Neural cell (in vitro differentiated cells): ENCODE data around the gene MTARC1. TPM values are rescaled to one million over a fixed set of nuclear protein-coding genes. Genes with fewer than 3 reads are reported as not detected.

ENCODE experiments used
- H2AFZ ChIP-seq: fragments of 200-600, 300-800 bp; sonication (generic), shearing (Covaris generic); 2 replicates; pipeline ENCODE4 v1.6.0; 2014; ENCODE audit warnings: low read depth, mild to moderate bottlenecking, antibody characterized with exemption, low read length, moderate library complexity
- H3F3A ChIP-seq: fragments of 200-600 bp; shearing (Covaris generic); 2 replicates; pipeline ENCODE4 v1.6.1; 2016; ENCODE audit warnings: mild to moderate bottlenecking, moderate library complexity, mixed read lengths, antibody characterized with exemption, low read length; ENCODE audit not compliant: insufficient read depth, poor library complexity, severe bottlenecking
- H3K27ac ChIP-seq: fragments of 200-600, 300-800 bp; sonication (generic), shearing (Covaris generic); 2 replicates; pipeline ENCODE4 v1.5.1; 2014; ENCODE audit warnings: mild to moderate bottlenecking, low read length, moderate library complexity
- H3K27me3 ChIP-seq: fragments of 300-800, 200-600 bp; sonication (generic), shearing (Covaris generic); 2 replicates; pipeline ENCODE4 v1.6.0; 2014; ENCODE audit warnings: mild to moderate bottlenecking, low read depth, low read length, moderate library complexity; ENCODE audit not compliant: insufficient read depth
- H3K36me3 ChIP-seq: fragments of 300-800, 200-600 bp; sonication (generic), shearing (Covaris generic); 2 replicates; pipeline ENCODE4 v1.5.1; 2014; ENCODE audit warnings: mild to moderate bottlenecking, antibody characterized with exemption, low read length, moderate library complexity; ENCODE audit not compliant: insufficient read depth
- H3K4me2 ChIP-seq: fragments of 300-800, 200-600 bp; sonication (generic), shearing (Covaris generic); 2 replicates; pipeline ENCODE4 v1.6.0; 2014; ENCODE audit warnings: mild to moderate bottlenecking, low read length
- H3K4me3 ChIP-seq: fragments of 300-800, 200-600 bp; sonication (generic), shearing (Covaris generic); 2 replicates; pipeline ENCODE4 v1.5.1; 2014; ENCODE audit warnings: mild to moderate bottlenecking, low read length, moderate library complexity
- H3K79me2 ChIP-seq: fragments of 200-600 bp; shearing (Covaris generic); replicated peaks from 2 replicates; pipeline ENCODE4 v1.6.0; 2014; ENCODE audit warnings: mild to moderate bottlenecking, low read length, moderate library complexity; ENCODE audit not compliant: insufficient read depth
- H3K9ac ChIP-seq: fragments of 300-800, 200-600 bp; sonication (generic), shearing (Covaris generic); 2 replicates; pipeline ENCODE4 v1.6.1; 2016; ENCODE audit warnings: mild to moderate bottlenecking, low read length, mixed read lengths
- H3K9me2 ChIP-seq: fragments of 200-600 bp; shearing (Covaris generic); 2 replicates; pipeline ENCODE4 v1.6.1; 2016; ENCODE audit warnings: mild to moderate bottlenecking, low read length, mixed read lengths; ENCODE audit not compliant: insufficient read depth
- H3K9me3 ChIP-seq: fragments of 200-600, 300-800 bp; sonication (generic), shearing (Covaris generic); 2 replicates; pipeline ENCODE4 v1.6.1; 2016; ENCODE audit warnings: mild to moderate bottlenecking, mixed run types, low read length, moderate library complexity, mixed read lengths
- H4K20me1 ChIP-seq: fragments of 200-600 bp; shearing (Covaris generic); 2 replicates; pipeline ENCODE4 v1.6.1; 2016; ENCODE audit warnings: mild to moderate bottlenecking, mixed run types; ENCODE audit not compliant: insufficient read depth
- CTCF ChIP-seq: fragments of 450-650 bp; IDR thresholded peaks from 2 replicates; pipeline ENCODE4 v1.5.1; 2014; ENCODE audit warnings: antibody characterized with exemption, mild to moderate bottlenecking, moderate library complexity; ENCODE audit not compliant: poor library complexity, severe bottlenecking
- EP300 ChIP-seq: fragments of 450-650 bp; conservative IDR thresholded peaks from 2 replicates; pipeline ENCODE4 v1.6.1; 2014; ENCODE audit warnings: antibody characterized with exemption, mild to moderate bottlenecking, moderate library complexity; ENCODE audit not compliant: poor library complexity, severe bottlenecking
- EZH2 ChIP-seq: fragments of 200-600, 300-800 bp; shearing (Covaris generic), sonication (generic); IDR thresholded peaks from 2 replicates; pipeline ENCODE4 v1.6.1; 2014; ENCODE audit warnings: antibody characterized with exemption, low read length, borderline replicate concordance, mild to moderate bottlenecking; ENCODE audit not compliant: insufficient read depth, poor library complexity, severe bottlenecking
- MXI1 ChIP-seq: fragments of 450-650 bp; conservative IDR thresholded peaks from 2 replicates; pipeline ENCODE4 v1.6.1; 2014; ENCODE audit warnings: antibody characterized with exemption, mild to moderate bottlenecking; ENCODE audit not compliant: poor library complexity, severe bottlenecking
- POLR2AphosphoS5 ChIP-seq: IDR thresholded peaks from 2 replicates; pipeline ENCODE4 v1.6.1; 2012
- RAD21 ChIP-seq: fragments of 450-650 bp; conservative IDR thresholded peaks from 2 replicates; pipeline ENCODE4 v1.6.1; 2014; ENCODE audit warnings: antibody characterized with exemption, mild to moderate bottlenecking, moderate library complexity
- REST ChIP-seq: IDR thresholded peaks from 2 replicates; pipeline ENCODE4 v1.6.1; 2012; ENCODE audit warnings: borderline replicate concordance
- SMC3 ChIP-seq: fragments of 450-650 bp; conservative IDR thresholded peaks from 2 replicates; pipeline ENCODE4 v1.6.1; 2014; ENCODE audit warnings: antibody characterized with exemption, mild to moderate bottlenecking, moderate library complexity; ENCODE audit not compliant: poor library complexity
- TAF1 ChIP-seq: IDR thresholded peaks from 2 replicates; pipeline ENCODE4 v1.6.1; 2012; ENCODE audit warnings: low read depth
- polyA plus RNA-seq: library from polyadenylated mRNA; depleted of rRNA; stranded (reverse); fragments of >200 nt; gene quantifications from 2 replicates; pipeline ENCODE4 v1.2.3, GENCODE V29; 2014

MTARC1 gene
- polyA plus RNA-seq, 1 donor from 2014 or later: 4.2 TPM

GRCh38 chr1:220815409-220815808, 28.7 kb downstream of the MTARC1 start:
- no peaks in the 10 kb centered on the region for H3K27me3 ChIP-seq
- TF ChIP-seq CTCF: no peak
- TF ChIP-seq EZH2: no peak
- no peak for TF ChIP-seq REST
- TF ChIP-seq POLR2AphosphoS5: no peak
- no peak for TF ChIP-seq TAF1
- TF ChIP-seq EP300: no peak
- no peak for TF ChIP-seq SMC3
- TF ChIP-seq MXI1: no peak
- TF ChIP-seq RAD21: no peak
- no peak overlapping the region for H3K4me3 ChIP-seq

GRCh38 chr1:220817907-220818306, 31.2 kb downstream of the MTARC1 start:
- no peaks in the 10 kb centered on the region for H3K9me3 ChIP-seq
- H3K9me2 ChIP-seq: no peaks in the 10 kb centered on the region
- no peak overlapping the region for H3K4me2 ChIP-seq
- TF ChIP-seq RAD21 (no peak), TAF1 (no peak), CTCF (no peak), REST (no peak), POLR2AphosphoS5 (no peak), MXI1 (no peak), EZH2 (no peak), SMC3 (no peak), EP300 (no peak)
- H3K4me3 ChIP-seq: no peak overlapping the region
- no peaks in the 10 kb centered on the region for H3K27me3 ChIP-seq
- no peak overlapping the region for H2AFZ ChIP-seq
- no peaks in the 10 kb centered on the region for H3K36me3 ChIP-seq
- no peak overlapping the region for H3K9ac ChIP-seq
- H3F3A ChIP-seq: no peaks in the 10 kb centered on the region
- H3K27ac ChIP-seq: no peak overlapping the region
- no peaks in the 10 kb centered on the region for H4K20me1 ChIP-seq
- H3K79me2 ChIP-seq: no peaks in the 10 kb centered on the region

More at GRCh38 chr1:220815409-220815808, 28.7 kb downstream of the MTARC1 start:
- Histone ChIP-seq H2AFZ (no peak overlapping the region), H3K27ac (no peak overlapping the region), H3K36me3 (no peaks in the 10 kb centered on the region), H3K79me2 (no peaks in the 10 kb centered on the region), H3K9ac (no peak overlapping the region), H3K9me3 (no peaks in the 10 kb centered on the region), H4K20me1 (no peaks in the 10 kb centered on the region), H3F3A (no peaks in the 10 kb centered on the region), H3K4me2 (no peak overlapping the region), H3K9me2 (no peaks in the 10 kb centered on the region)
